Body of pancreas (tissue), 4 donors: ENCODE data around the gene ING5.

Source experiments
- CTCF ChIP-seq, 7 experiments: fragments of 450-650 bp in 4 of 7; fragments of 200-600 bp in 3 of 7; sonication (generic) in 3 of 7; IDR thresholded peaks; one replicate each; pipeline ENCODE4 v1.5.1; 2016 to 2019; ENCODE audit warnings: antibody characterized with exemption in 7 of 7
- POLR2A ChIP-seq, 3 donors: fragments of 450-650 bp; IDR thresholded peaks; one replicate each; pipeline ENCODE4 v1.6.1; 2016; ENCODE audit warnings: antibody characterized with exemption in 3 of 3, mild to moderate bottlenecking in 2 of 3

GRCh38 chr2:241773511-241774418, 71.9 kb downstream of the ING5 start:
- no peak for TF ChIP-seq CTCF (IDR thresholded peaks at IDR 0.05)
- TF ChIP-seq POLR2A (IDR thresholded peaks at IDR 0.05): no peak
